Fibroblast of the aortic adventitia (primary cell): ENCODE results near the gene ETFBKMT. TPM values are rescaled to one million over a fixed set of nuclear protein-coding genes. Genes with fewer than 3 reads are reported as not detected.
"Not testable (repeated sequence)": the region's sequence is repeated elsewhere in the genome, so short reads cannot be mapped to it uniquely, and the experiment has no call there.

Source experiments
- DNase-seq: peaks from one replicate; pipeline ENCODE4 v3.0.0-alpha.2; 2010; ENCODE audit warnings: low read depth
- H3K4me3 ChIP-seq: 2 replicates; pipeline ENCODE4 v1.5.1; 2011; ENCODE audit warnings: low read depth, mild to moderate bottlenecking, control low read depth, low read length, moderate library complexity
- total RNA-seq: library from RNA; depleted of rRNA; stranded (reverse); fragments of >200 nt; gene quantifications from 2 replicates; pipeline ENCODE4 v1.2.3, GENCODE V29; 2012; ENCODE audit warnings: low replicate concordance
- TF ChIP-seq, protein P1 (sequence below): IDR thresholded peaks from 2 replicates; pipeline ENCODE4 v1.5.1; 2011; ENCODE audit warnings: mild to moderate bottlenecking, low read length, control low read depth, inconsistent platforms; ENCODE audit not compliant: insufficient read depth

ETFBKMT gene
- total RNA-seq, 1 donor, result 4.9 TPM

DNA sequence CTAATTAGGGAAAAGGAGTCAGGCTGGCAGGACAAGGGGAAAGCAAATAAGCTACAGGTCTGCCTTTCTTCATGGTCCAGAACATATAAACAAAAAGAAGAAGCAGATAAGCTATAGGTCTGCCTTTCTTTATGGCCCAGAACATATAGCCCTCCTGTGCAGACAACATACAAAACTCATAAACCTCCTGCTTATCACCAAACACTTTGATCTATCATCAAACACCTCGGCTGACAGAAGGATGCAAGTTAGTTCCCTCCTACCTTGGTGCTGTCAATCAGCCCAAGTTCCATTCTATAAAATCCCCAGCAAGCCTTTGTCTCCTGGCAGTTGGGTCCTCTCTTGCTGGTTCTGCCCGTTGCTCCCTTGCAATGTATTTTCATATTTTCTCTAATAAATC lies 46.1 kb downstream of the ETFBKMT start:
- DNase-seq, result no peak
- no peak overlapping the region for H3K4me3 ChIP-seq
- TF ChIP-seq, protein P1, sequence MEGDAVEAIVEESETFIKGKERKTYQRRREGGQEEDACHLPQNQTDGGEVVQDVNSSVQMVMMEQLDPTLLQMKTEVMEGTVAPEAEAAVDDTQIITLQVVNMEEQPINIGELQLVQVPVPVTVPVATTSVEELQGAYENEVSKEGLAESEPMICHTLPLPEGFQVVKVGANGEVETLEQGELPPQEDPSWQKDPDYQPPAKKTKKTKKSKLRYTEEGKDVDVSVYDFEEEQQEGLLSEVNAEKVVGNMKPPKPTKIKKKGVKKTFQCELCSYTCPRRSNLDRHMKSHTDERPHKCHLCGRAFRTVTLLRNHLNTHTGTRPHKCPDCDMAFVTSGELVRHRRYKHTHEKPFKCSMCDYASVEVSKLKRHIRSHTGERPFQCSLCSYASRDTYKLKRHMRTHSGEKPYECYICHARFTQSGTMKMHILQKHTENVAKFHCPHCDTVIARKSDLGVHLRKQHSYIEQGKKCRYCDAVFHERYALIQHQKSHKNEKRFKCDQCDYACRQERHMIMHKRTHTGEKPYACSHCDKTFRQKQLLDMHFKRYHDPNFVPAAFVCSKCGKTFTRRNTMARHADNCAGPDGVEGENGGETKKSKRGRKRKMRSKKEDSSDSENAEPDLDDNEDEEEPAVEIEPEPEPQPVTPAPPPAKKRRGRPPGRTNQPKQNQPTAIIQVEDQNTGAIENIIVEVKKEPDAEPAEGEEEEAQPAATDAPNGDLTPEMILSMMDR, result no peak

GRCh38 chr12:31708118-31708517 lies 48.6 kb downstream of the ETFBKMT start:
- not testable (repeated sequence) for DNase-seq, H3K4me3 ChIP-seq

DNA sequence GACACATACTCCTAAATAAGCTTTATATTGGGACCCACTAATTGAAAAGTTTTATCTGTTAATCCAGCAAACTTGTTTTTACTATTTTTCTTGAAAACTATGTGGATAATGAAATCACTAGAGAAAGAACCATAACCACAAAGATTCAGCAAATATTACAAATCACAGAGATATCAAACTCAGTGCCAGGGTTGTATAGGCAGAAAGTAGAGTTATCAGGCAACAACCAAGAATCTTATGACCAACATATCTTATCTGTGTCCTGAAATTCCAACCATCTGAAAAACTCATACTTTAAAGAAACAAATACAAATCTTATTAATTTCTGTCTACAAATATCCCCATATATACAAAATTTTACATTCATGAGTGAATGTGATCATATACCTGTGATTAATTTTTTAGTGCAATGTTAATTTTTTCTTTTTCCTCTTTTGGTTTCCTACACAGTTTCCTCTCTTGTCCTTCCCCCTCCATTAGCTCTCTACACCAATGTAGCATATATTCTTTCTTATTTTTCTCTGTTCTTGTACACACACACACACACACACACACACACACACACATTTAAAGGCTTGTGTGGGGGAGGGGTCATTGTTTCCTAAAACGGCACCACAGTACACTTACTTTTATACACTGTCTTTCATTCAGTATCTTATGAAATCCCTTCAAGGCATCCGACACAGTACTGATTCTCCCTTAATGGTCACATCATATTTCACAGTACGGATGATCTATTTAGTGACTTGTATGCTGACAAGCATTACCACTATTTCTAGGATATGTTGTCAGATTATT lies 50.7 kb downstream of the ETFBKMT start:
- TF ChIP-seq, protein P1, result no peak
- no peak overlapping the region for H3K4me3 ChIP-seq
- peak; percentile 38 for DNase-seq

GRCh38 chr12:31712877-31713276 lies 53.4 kb downstream of the ETFBKMT start:
- no peak overlapping the region for H3K4me3 ChIP-seq
- TF ChIP-seq, protein P1, result no peak
- DNase-seq, result no peak

- DNase-seq, result no peak
- H3K4me3 ChIP-seq, result no peak overlapping the region
- TF ChIP-seq, protein P1, result no peak
Observed at GRCh38 chr12:31714406-31715271, 55.2 kb downstream of the ETFBKMT start.

- TF ChIP-seq, protein P1, result no peak
- DNase-seq, result peak; percentile 74
- H3K4me3 ChIP-seq, result no peak overlapping the region
Observed at GRCh38 chr12:31715283-31715825, 55.9 kb downstream of the ETFBKMT start.

GRCh38 chr12:31716998-31717397 lies 57.5 kb downstream of the ETFBKMT start:
- DNase-seq, result not testable (repeated sequence)

GRCh38 chr12:31718542-31719198 lies 59.2 kb downstream of the ETFBKMT start:
- H3K4me3 ChIP-seq, DNase-seq: not testable (repeated sequence)

More at GRCh38 chr12:31716998-31717397, 57.5 kb downstream of the ETFBKMT start:
- not testable (repeated sequence) for H3K4me3 ChIP-seq
